ENCODE results near the gene TRIP6.

DNA sequence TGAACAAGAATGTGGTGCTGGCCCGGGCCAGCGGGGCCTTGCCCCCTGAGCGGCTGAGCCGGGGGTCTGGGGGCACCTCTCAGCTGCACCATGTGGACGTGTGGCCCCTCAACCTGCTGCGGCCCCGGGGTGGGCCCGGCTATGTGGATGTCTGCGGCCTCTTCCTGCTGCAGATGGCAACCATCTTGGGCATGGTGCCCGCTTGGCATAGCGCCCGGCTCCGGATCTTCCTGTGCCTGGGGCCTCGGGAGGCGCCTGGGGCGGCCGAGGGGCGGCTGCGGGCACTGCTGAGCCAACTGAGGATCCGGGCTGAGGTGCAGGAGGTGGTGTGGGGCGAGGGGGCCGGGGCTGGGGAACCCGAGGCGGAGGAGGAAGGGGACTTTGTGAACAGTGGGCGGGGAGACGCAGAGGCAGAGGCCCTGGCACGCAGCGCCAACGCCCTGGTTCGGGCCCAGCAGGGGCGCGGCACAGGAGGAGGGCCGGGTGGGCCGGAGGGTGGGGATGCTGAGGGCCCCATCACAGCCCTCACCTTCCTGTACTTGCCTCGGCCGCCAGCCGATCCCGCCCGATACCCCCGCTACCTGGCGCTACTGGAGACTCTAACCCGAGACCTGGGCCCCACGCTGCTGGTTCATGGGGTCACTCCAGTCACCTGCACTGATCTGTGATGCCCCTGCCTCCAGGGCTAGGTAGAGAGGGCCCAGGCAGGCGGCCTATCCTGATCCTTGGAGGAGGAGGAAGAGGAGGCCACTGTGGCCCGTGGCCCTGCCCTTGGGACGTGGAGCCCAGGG lies 1.1 kb upstream of the TRIP6 start:
- TF ChIP-seq, protein P1, sequence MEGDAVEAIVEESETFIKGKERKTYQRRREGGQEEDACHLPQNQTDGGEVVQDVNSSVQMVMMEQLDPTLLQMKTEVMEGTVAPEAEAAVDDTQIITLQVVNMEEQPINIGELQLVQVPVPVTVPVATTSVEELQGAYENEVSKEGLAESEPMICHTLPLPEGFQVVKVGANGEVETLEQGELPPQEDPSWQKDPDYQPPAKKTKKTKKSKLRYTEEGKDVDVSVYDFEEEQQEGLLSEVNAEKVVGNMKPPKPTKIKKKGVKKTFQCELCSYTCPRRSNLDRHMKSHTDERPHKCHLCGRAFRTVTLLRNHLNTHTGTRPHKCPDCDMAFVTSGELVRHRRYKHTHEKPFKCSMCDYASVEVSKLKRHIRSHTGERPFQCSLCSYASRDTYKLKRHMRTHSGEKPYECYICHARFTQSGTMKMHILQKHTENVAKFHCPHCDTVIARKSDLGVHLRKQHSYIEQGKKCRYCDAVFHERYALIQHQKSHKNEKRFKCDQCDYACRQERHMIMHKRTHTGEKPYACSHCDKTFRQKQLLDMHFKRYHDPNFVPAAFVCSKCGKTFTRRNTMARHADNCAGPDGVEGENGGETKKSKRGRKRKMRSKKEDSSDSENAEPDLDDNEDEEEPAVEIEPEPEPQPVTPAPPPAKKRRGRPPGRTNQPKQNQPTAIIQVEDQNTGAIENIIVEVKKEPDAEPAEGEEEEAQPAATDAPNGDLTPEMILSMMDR (IDR thresholded peaks at IDR 0.05): no peak
- TF ChIP-seq POLR2A (IDR thresholded peaks at IDR 0.05): no peak
